Naive thymus-derived CD8-positive, alpha-beta T cell (primary cell): ENCODE measurements around the gene FCRL1. TPM values are rescaled to one million over a fixed set of nuclear protein-coding genes. Genes with fewer than 3 reads are reported as not detected.

ENCODE experiments used
- ATAC-seq, 2 donors: fragments of 150-1000 bp; cut with Tn5 transposase in 1 of 2; sonication (Bioruptor Pico), chemical (Tn5 transposase) in 1 of 2; 1 replicate in 1 of 2; 2 replicates in 1 of 2; pipeline ENCODE4 v1.10.0; 2021; ENCODE audit warnings: mild to moderate bottlenecking in 2 of 2, moderate library complexity in 2 of 2
- POLR2A ChIA-PET: fragments of 350-600 bp; sonication (Branson Sonifier 250); formaldehyde crosslinking; loops from one replicate; lab custom pipeline; 2021; ENCODE audit warnings: antibody characterized with exemption; lab: Charles Lee
- DNase-seq, 10 donors: peaks; one replicate each; pipeline versions ENCODE4 v3.0.0 to v3.0.0-alpha.2; 2020 to 2022
- H3K27ac Mint-ChIP-seq, 10 donors: one replicate each; pipeline ENCODE4 v1.8.0; 2020 to 2022; ENCODE audit warnings: mild to moderate bottlenecking in 10 of 10, mixed read lengths in 10 of 10, moderate library complexity in 4 of 10, inconsistent platforms in 1 of 10
- H3K27me3 Mint-ChIP-seq, 5 donors: one replicate each; pipeline ENCODE4 v1.8.0; 2021 to 2022; ENCODE audit warnings: mixed read lengths in 5 of 5
- H3K36me3 Mint-ChIP-seq, 3 donors: one replicate each; pipeline ENCODE4 v1.8.0; 2020 to 2022; ENCODE audit warnings: mixed read lengths in 3 of 3, mild to moderate bottlenecking in 2 of 3, inconsistent platforms in 1 of 3
- H3K4me1 Mint-ChIP-seq, 4 donors: one replicate each; pipeline ENCODE4 v1.8.0; 2021 to 2022; ENCODE audit warnings: mixed read lengths in 4 of 4
- H3K4me3 Mint-ChIP-seq, 10 donors: one replicate each; pipeline ENCODE4 v1.8.0; 2020 to 2022; ENCODE audit warnings: mild to moderate bottlenecking in 10 of 10, mixed read lengths in 10 of 10, moderate library complexity in 6 of 10, inconsistent platforms in 1 of 10
- H3K9me3 Mint-ChIP-seq, 9 donors: one replicate each; pipeline ENCODE4 v1.8.0; 2020 to 2022; ENCODE audit warnings: mixed read lengths in 9 of 9, mild to moderate bottlenecking in 3 of 9, inconsistent platforms in 1 of 9, moderate library complexity in 1 of 9
- polyA plus RNA-seq, 3 donors: library from polyadenylated mRNA; unstranded; fragments of 300-500 nt; fragmentation: Illumina TruSeq; gene quantifications; one replicate each; pipeline ENCODE4 v1.2.3, GENCODE V29; 2021
- total RNA-seq, 8 experiments: library from RNA in 2 of 8; stranded (reverse) in 2 of 8; gene quantifications; one replicate each; pipeline ENCODE4 v1.2.3 and lab custom pipeline; 2021 to 2026

Gene FCRL1
- total and polyA plus RNA-seq, 5 experiments from 2014 or later = 0.09 to 14.0 (median 6.7) TPM; not detected in 1

DNA sequence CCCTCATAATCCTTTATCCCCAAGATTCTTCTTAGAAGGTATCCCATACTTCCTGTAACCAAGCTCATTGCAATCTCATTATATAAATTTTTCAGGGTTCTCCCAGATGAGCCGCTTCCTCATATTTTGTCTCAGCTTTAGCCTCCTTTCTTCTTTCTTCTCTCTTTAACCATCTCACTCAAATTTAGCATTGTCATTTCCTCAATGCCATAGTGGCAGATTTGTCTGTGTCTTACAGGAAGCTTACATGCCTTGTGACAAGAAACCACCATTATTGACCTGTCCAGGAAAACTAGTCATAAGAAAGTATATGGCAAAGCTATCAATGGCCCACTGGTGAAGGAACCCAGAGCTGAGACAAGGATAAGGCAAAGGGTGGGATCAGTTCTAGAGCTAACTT, 37.0 kb downstream of the FCRL1 start:
- no peaks in the 10 kb centered on the region for H3K36me3 Mint-ChIP-seq
- H3K9me3 Mint-ChIP-seq = peaks cover 0 to 10% (median 0%) of the 10 kb centered on the region in 9 donors
- no peak overlapping the region for H3K4me3 Mint-ChIP-seq
- peaks cover 0 to 61% (median 0%) of the 10 kb centered on the region in 4 donors for H3K4me1 Mint-ChIP-seq
- no peak for ATAC-seq
- POLR2A ChIA-PET = no interaction called here
- DNase-seq = no peak
- H3K27me3 Mint-ChIP-seq = peaks cover 0 to 18% (median 10%) of the 10 kb centered on the region in 5 donors
- H3K27ac Mint-ChIP-seq = peak overlapping the region in 1 of 10 donors; percentile 9

GRCh38 chr1:157781048-157781447, 38.9 kb downstream of the FCRL1 start:
- ATAC-seq = no peak
- Mint-ChIP-seq H3K4me1 (peaks cover 0 to 69% (median 0%) of the 10 kb centered on the region in 4 donors), H3K27ac (no peak overlapping the region), H3K36me3 (no peaks in the 10 kb centered on the region), H3K4me3 (no peak overlapping the region), H3K27me3 (peaks cover 0 to 18% (median 10%) of the 10 kb centered on the region in 5 donors), H3K9me3 (peaks cover 0 to 3% (median 0%) of the 10 kb centered on the region in 9 donors)
- POLR2A ChIA-PET = no interaction called here
- DNase-seq = no peak

DNA sequence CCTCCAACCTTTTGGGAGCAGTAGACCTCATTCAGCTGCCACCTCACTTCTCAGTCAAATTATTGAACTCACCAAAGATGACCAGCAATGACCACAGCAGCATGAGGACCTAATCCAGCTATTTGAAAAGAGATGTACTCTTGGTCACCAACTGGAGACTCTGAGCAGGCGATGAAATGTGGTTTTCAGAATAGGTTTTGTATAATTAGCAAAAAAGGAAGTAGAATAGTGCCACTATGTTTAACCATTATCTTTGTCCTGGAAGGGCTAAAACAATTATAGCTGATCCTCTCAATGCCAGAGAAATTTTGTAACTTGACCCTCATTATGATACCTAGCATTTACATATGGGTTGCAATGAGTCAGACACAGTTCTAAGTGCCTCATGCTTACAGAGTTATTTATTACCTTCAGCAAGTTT, 42.9 kb downstream of the FCRL1 start, which contains the start of gene FCRL2:
Gene FCRL2, minus strand, starts transcription at position 162 of the 421 bp plus-strand sequence. Its CDS starts 59 bp downstream, at position 103.
- ATAC-seq (no peak), DNase-seq (no peak)
- Mint-ChIP-seq H3K36me3 (no peaks in the 10 kb centered on the region), H3K4me1 (peaks cover 0 to 75% (median 4%) of the 10 kb centered on the region in 4 donors), H3K27me3 (peaks cover 0 to 20% (median 6%) of the 10 kb centered on the region in 5 donors), H3K9me3 (no peaks in the 10 kb centered on the region), H3K27ac (peak within 1 kb of the TSS in 1 of 10 donors; percentile 11), H3K4me3 (no peak within 1 kb of the TSS)
- POLR2A ChIA-PET = no interaction called here

DNA sequence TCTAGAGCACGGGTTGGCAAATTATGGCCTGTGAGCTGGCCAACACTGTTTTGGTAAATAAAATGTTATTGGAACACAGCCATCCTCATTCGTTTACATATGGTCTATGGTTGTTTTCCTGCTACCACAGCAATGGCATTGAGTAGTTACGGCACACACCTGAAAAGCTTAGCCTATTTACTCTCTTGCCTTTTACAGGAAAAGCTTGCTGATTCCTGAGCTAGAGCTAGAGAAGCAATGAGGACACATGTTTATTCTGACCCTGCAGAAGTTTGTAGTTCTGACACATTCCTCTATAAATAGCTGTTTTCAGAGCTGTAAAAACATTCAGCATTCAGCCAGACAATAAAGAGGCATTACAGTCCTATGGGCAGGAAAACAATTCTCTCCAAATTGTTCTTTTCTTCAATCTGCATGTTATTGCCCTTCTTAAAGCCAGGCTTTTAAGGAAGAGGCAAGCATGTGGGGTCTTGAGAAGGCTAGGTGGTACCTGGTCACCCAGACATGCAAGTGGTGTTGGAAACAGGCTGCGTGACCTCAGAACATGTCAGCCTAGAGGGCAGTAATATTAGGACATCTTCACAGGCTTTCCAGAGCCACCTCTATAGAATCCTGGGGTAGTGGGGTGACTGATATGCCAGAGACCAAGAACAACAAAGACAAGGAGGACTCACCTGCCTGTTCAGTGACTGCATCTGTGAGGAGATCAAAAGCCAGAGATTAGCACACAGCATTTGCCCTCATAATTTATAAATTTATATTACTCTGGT, 44.6 kb downstream of the FCRL1 start:
- no peaks in the 10 kb centered on the region for H3K9me3 Mint-ChIP-seq
- H3K4me3 Mint-ChIP-seq = no peak overlapping the region
- peaks cover 0 to 19% (median 6%) of the 10 kb centered on the region in 5 donors for H3K27me3 Mint-ChIP-seq
- H3K36me3 Mint-ChIP-seq = no peaks in the 10 kb centered on the region
- no peak overlapping the region for H3K27ac Mint-ChIP-seq
- DNase-seq (no peak), ATAC-seq (no peak)
- POLR2A ChIA-PET = no interaction called here
- H3K4me1 Mint-ChIP-seq = peaks cover 0 to 75% (median 4%) of the 10 kb centered on the region in 4 donors

- Mint-ChIP-seq H3K36me3 (no peaks in the 10 kb centered on the region), H3K27ac (no peak overlapping the region), H3K9me3 (no peaks in the 10 kb centered on the region), H3K4me3 (no peak overlapping the region), H3K27me3 (peaks cover 0 to 19% (median 6%) of the 10 kb centered on the region in 5 donors), H3K4me1 (peaks cover 0 to 70% (median 4%) of the 10 kb centered on the region in 4 donors)
- no peak for ATAC-seq
- no peak for DNase-seq
- POLR2A ChIA-PET = no interaction called here
Observed at GRCh38 chr1:157774412-157774811, 45.5 kb downstream of the FCRL1 start.

GRCh38 chr1:157773493-157774350, 46.2 kb downstream of the FCRL1 start:
- Mint-ChIP-seq H3K4me1 (peaks cover 0 to 64% (median 4%) of the 10 kb centered on the region in 4 donors), H3K27me3 (peaks cover 0 to 19% (median 8%) of the 10 kb centered on the region in 5 donors), H3K36me3 (no peaks in the 10 kb centered on the region), H3K9me3 (no peaks in the 10 kb centered on the region), H3K4me3 (peak overlapping the region in 2 of 10 donors; percentile 5 to 58), H3K27ac (peak overlapping the region in 1 of 10 donors; percentile 0)
- peak in 1 of 10 donors; percentile 10 for DNase-seq
- peak in 1 of 2 donors; percentile 52 for ATAC-seq
- POLR2A ChIA-PET = no interaction called here

DNA sequence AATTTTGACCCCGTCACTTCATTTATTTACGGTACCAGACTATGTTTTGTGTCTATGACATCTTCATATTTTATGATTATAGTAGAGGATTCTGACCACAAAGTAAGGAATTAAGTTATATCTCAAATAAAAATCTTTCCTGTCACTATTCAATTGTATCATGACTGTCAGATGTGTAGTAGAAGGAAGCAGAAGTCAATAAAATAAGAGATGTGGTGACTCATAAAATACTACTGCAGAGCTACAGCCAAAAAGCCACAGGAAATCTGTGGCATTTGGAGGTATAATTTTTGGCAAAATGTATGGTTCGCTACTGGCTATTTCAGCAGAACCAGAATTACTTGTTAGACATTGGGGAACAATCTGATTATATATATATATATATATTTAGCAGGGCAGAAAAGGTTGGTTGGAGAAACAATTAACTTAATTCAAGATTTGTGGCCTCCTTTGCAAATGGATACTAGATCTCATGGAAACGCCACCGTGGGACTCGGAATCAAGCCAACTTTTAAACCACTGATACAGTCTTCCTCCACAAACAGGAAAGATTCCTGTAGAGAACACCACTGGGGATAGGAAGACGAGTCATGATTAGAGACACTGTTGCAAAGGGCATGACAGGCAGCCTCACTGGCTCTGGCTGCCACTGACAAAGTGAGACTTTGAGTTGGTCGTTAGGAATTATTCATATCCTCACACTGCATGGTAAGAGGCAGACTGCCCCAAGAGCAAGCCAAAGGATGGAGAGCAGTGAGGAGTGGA, 48.1 kb downstream of the FCRL1 start:
- POLR2A ChIA-PET = no interaction called here
- Mint-ChIP-seq H3K27ac (no peak overlapping the region), H3K36me3 (no peaks in the 10 kb centered on the region), H3K9me3 (no peaks in the 10 kb centered on the region), H3K27me3 (peaks cover 0 to 19% (median 8%) of the 10 kb centered on the region in 5 donors), H3K4me1 (peaks cover 0 to 52% (median 4%) of the 10 kb centered on the region in 4 donors), H3K4me3 (no peak overlapping the region)
- no peak for DNase-seq
- no peak for ATAC-seq

DNA sequence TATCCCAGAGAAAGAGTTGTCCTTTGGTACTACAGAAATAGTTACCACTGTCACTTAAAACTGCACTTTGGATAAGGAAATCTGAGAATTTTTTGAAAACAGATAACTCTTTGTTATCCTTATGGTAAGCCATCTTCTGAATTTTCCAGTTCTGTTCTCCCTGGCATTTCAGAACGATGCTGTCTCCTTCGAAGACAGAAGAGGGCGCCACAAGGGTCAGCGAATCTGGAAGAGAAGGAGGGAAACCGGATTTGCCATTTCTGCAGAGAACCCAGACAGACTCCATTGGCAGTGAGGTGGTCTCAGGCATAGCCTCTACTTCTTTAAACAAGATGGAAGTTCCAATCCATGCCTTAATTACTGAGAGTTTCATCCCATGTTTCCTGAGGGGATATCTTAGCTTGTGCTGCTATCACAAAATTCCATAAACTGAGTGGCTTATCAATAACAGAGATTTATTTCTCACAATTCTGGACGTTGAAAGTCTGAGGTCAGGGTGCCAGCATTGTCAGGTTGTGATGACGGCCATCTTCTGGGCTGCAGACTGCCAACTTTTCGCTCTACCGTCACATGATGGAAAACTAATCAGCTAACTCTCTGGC, 49.4 kb downstream of the FCRL1 start:
- ATAC-seq = no peak

GRCh38 chr1:157766792-157767191, 53.1 kb downstream of the FCRL1 start:
- H3K9me3 Mint-ChIP-seq = no peaks in the 10 kb centered on the region
- no peak overlapping the region for H3K27ac Mint-ChIP-seq
- H3K4me1 Mint-ChIP-seq = peaks cover 0 to 28% (median 0%) of the 10 kb centered on the region in 4 donors

More for the DNA sequence above, 49.4 kb downstream of the FCRL1 start:
- Mint-ChIP-seq H3K36me3 (no peaks in the 10 kb centered on the region), H3K4me3 (no peak overlapping the region), H3K4me1 (peaks cover 0 to 46% (median 4%) of the 10 kb centered on the region in 4 donors), H3K27me3 (peaks cover 0 to 19% (median 5%) of the 10 kb centered on the region in 5 donors), H3K27ac (peak overlapping the region in 1 of 10 donors; percentile 85), H3K9me3 (no peaks in the 10 kb centered on the region)
- POLR2A ChIA-PET = no interaction called here
- DNase-seq = no peak

DNA sequence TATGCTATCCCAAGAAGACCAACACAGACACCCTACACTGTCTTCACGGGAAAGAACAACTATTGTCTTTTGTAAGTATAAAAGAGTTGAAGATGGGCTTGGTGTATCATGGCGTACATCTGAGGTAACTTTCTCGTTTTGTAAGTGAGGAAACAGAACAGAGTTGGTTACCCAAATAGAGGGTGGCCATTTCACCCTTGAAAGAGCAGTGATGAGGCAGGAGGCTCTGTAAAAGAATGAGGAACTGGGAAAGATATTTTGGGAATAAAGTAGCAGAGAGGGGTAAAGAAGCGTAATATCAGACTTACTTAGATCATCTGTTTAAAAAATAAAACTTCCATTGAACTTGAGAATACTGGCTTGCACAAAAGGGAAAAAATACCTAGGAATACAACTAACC, 61.9 kb downstream of the FCRL1 start:
- no peaks in the 10 kb centered on the region for H3K36me3 Mint-ChIP-seq
- POLR2A ChIA-PET = no interaction called here

More at GRCh38 chr1:157766792-157767191, 53.1 kb downstream of the FCRL1 start:
- H3K27me3 Mint-ChIP-seq = peaks cover 0 to 13% (median 5%) of the 10 kb centered on the region in 5 donors
- DNase-seq = no peak
- no peaks in the 10 kb centered on the region for H3K36me3 Mint-ChIP-seq
- POLR2A ChIA-PET = no interaction called here
- no peak overlapping the region for H3K4me3 Mint-ChIP-seq
- ATAC-seq = no peak

DNA sequence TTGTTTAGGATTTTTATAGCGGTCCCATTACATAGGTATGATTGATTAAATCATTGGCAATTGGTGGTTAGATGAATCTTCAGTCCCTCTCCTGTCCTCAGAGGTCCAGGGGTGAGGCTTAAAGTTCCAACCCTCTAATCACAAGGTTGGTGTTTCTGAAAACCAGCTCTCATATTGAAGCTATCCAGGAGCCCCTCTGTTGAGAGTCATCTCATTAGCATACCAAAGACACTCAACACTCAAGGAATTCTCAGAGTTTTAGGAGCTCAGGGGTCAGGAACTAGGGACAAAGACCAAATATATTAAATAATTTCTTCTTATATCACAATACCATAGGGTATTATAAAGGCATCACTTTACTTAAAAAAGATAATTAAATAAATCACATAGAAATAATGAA, 66.3 kb downstream of the FCRL1 start:
- no peak for ATAC-seq

More for the DNA sequence above, 61.9 kb downstream of the FCRL1 start:
- DNase-seq = no peak
- H3K9me3 Mint-ChIP-seq = peaks cover 0 to 13% (median 4%) of the 10 kb centered on the region in 9 donors
- H3K27me3 Mint-ChIP-seq = peaks cover 0 to 5% (median 0%) of the 10 kb centered on the region in 5 donors
- H3K4me3 Mint-ChIP-seq = no peak overlapping the region
- ATAC-seq = no peak
- H3K4me1 Mint-ChIP-seq = peaks cover 0 to 14% (median 0%) of the 10 kb centered on the region in 4 donors
- H3K27ac Mint-ChIP-seq = no peak overlapping the region

More for the DNA sequence above, 66.3 kb downstream of the FCRL1 start:
- H3K27ac Mint-ChIP-seq = no peak overlapping the region
- peaks cover 0 to 2% (median 0%) of the 10 kb centered on the region in 9 donors for H3K9me3 Mint-ChIP-seq
- POLR2A ChIA-PET = interaction anchor here (1.1 kb wide), 1 partner anchor 10 kb away, joined by 3 read pairs; no protein-coding TSS in a partner anchor
- peaks cover 0 to 6% (median 0%) of the 10 kb centered on the region in 4 donors for H3K4me1 Mint-ChIP-seq
- peaks cover 0 to 8% (median 2%) of the 10 kb centered on the region in 5 donors for H3K27me3 Mint-ChIP-seq
- H3K4me3 Mint-ChIP-seq = no peak overlapping the region
- no peaks in the 10 kb centered on the region for H3K36me3 Mint-ChIP-seq
- no peak for DNase-seq
